Endothelial cell of umbilical vein (primary cell): ENCODE measurements around the gene ZNFX1. TPM values are rescaled to one million over a fixed set of nuclear protein-coding genes. Genes with fewer than 3 reads are reported as not detected.

ENCODE experiments used
- BruUV-seq: library from RNA; stranded (reverse); fragments of 400-500 nt; replicated peaks from 2 replicates; lab custom pipeline; 2021; lab: Mats Ljungman, UMichigan
- CTCF ChIA-PET: fragments of 300-600, 350-600 bp; sonication (Branson Sonifier 250); formaldehyde crosslinking; loops from one replicate; lab custom pipeline; 2021; ENCODE audit warnings: antibody characterized with exemption, inconsistent platforms; lab: Charles Lee
- POLR2A ChIA-PET: fragments of 300-600, 350-600 bp; sonication (Branson Sonifier 250); formaldehyde crosslinking; loops from one replicate; lab custom pipeline; 2021; ENCODE audit warnings: antibody characterized with exemption, inconsistent platforms; lab: Charles Lee
- DNase-seq: peaks from one replicate; pipeline ENCODE4 v3.0.0-alpha.2; 2011; ENCODE audit warnings: low read depth, low spot score
- FAIRE-seq: peaks from 2 replicates; lab custom pipeline; 2011; peaks lifted over from hg19 to GRCh38; lab: Jason Lieb, UNC
- H2AFZ ChIP-seq: 2 replicates; pipeline ENCODE4 v1.6.0; 2012; ENCODE audit warnings: low read depth, low read length, control low read depth, inconsistent platforms
- H3K27ac ChIP-seq: 2 replicates; pipeline ENCODE4 v1.5.1; 2011; ENCODE audit warnings: low read depth, mild to moderate bottlenecking, control low read depth, low read length, moderate library complexity; ENCODE audit not compliant: insufficient read depth
- H3K27me3 ChIP-seq, 2 experiments: 2 replicates each; pipeline versions ENCODE4 v1.6.0 to v1.6.1; 2011; ENCODE audit warnings: low read length in 2 of 2, mixed read lengths in 1 of 2; ENCODE audit not compliant: control insufficient read depth in 2 of 2, insufficient read depth in 2 of 2
- H3K36me3 ChIP-seq, 2 experiments: 2 replicates in 1 of 2; 3 replicates in 1 of 2; pipeline ENCODE4 v1.5.1; 2011; ENCODE audit warnings: low read length in 2 of 2, mild to moderate bottlenecking in 1 of 2, moderate library complexity in 1 of 2; ENCODE audit not compliant: control insufficient read depth in 2 of 2, insufficient read depth in 2 of 2; ENCODE audit errors: extremely low read depth in 1 of 2
- H3K4me1 ChIP-seq: 3 replicates; pipeline ENCODE4 v1.5.1; 2011; ENCODE audit warnings: mild to moderate bottlenecking, low read length; ENCODE audit not compliant: control insufficient read depth, insufficient read depth; ENCODE audit errors: extremely low read depth
- H3K4me2 ChIP-seq: 2 replicates; pipeline ENCODE4 v1.6.1; 2011; ENCODE audit warnings: low read length, control low read depth, mixed read lengths; ENCODE audit not compliant: insufficient read depth
- H3K4me3 ChIP-seq, 3 experiments: fragments of 200-600 bp in 1 of 3; sonication (generic), shearing (Covaris generic) in 1 of 3; replicated peaks in 1 of 3; 2 replicates each; pipeline ENCODE4 v1.5.1; 2011 to 2016; ENCODE audit warnings: control low read depth in 3 of 3, low read length in 3 of 3, mild to moderate bottlenecking in 2 of 3, inconsistent platforms in 1 of 3, low read depth in 1 of 3, moderate library complexity in 1 of 3; ENCODE audit not compliant: insufficient read depth in 1 of 3
- H3K79me2 ChIP-seq: 2 replicates; pipeline ENCODE4 v1.6.0; 2012; ENCODE audit warnings: low read length, inconsistent platforms; ENCODE audit not compliant: control insufficient read depth, insufficient read depth
- H3K9ac ChIP-seq: replicated peaks from 2 replicates; pipeline ENCODE3; 2011; ENCODE audit warnings: low read length, control low read depth; ENCODE audit not compliant: insufficient read depth; ENCODE audit errors: extremely low read depth
- H3K9me1 ChIP-seq: replicated peaks from 3 replicates; pipeline ENCODE4 v1.6.0; 2011; ENCODE audit warnings: mild to moderate bottlenecking, low read length; ENCODE audit not compliant: control insufficient read depth, insufficient read depth; ENCODE audit errors: extremely low read depth
- H3K9me3 ChIP-seq: replicated peaks from 2 replicates; pipeline ENCODE4 v1.5.1; 2012; ENCODE audit warnings: low read length, inconsistent platforms; ENCODE audit not compliant: control insufficient read depth, insufficient read depth
- H4K20me1 ChIP-seq: replicated peaks from 2 replicates; pipeline ENCODE3; 2011; ENCODE audit warnings: mild to moderate bottlenecking, low read length; ENCODE audit not compliant: control insufficient read depth, insufficient read depth; ENCODE audit errors: extremely low read depth
- CTCF ChIP-seq, 2 donors: IDR thresholded peaks; 1 replicate in 1 of 2; 2 replicates in 1 of 2; pipeline ENCODE4 v1.5.1; 2011; ENCODE audit warnings: low read length in 2 of 2, mild to moderate bottlenecking in 2 of 2, moderate library complexity in 2 of 2, control low read depth in 1 of 2, inconsistent platforms in 1 of 2, low read depth in 1 of 2; ENCODE audit not compliant: insufficient read depth in 1 of 2; ENCODE audit errors: extremely low read depth in 1 of 2
- EZH2 ChIP-seq: IDR thresholded peaks from 2 replicates; pipeline ENCODE4 v1.6.1; 2012; ENCODE audit warnings: borderline replicate concordance, low read depth, mild to moderate bottlenecking, moderate library complexity, low read length, inconsistent platforms; ENCODE audit not compliant: severe bottlenecking
- FOS ChIP-seq: IDR thresholded peaks from 2 replicates; pipeline ENCODE4 v1.6.1; 2011; ENCODE audit warnings: mild to moderate bottlenecking, low read length, moderate library complexity, borderline replicate concordance; ENCODE audit not compliant: insufficient read depth
- JUN ChIP-seq: IDR thresholded peaks from 2 replicates; pipeline ENCODE4 v1.6.1; 2011; ENCODE audit warnings: borderline replicate concordance, low read depth; ENCODE audit not compliant: insufficient read length, insufficient read depth
- MAX ChIP-seq: IDR thresholded peaks from 2 replicates; pipeline ENCODE4 v1.6.1; 2011; ENCODE audit not compliant: insufficient read depth, insufficient read length
- POLR2AphosphoS5 ChIP-seq: IDR thresholded peaks from 2 replicates; pipeline ENCODE4 v1.6.1; 2012; ENCODE audit warnings: low read depth, mild to moderate bottlenecking, control low read depth, low read length, moderate library complexity; ENCODE audit not compliant: insufficient read depth
- dilution Hi-C: fragments of 300-500 bp; cut with MboI; formaldehyde crosslinking; loops from one replicate; pipeline ENCODE4 v1.15.0; 2019; ENCODE audit warnings: low sequenced_read_pairs; ENCODE audit not compliant: extremely low pct_ligation_motif_present
- intact Hi-C: fragments of 100-400 bp; cut with micrococcal nuclease; formaldehyde crosslinking; loops from one replicate; pipeline ENCODE4 v1.10.0; 2022
- polyA plus RNA-seq, 4 experiments: library from polyadenylated mRNA; depleted of rRNA in 3 of 4; stranded (reverse) in 3 of 4; unstranded in 1 of 4; fragments of >200 nt; gene quantifications; 2 replicates each; pipeline versions ENCODE4 v1.2.1 to v1.2.3, GENCODE V29; 2011 to 2012; ENCODE audit warnings: missing spikeins in 1 of 4
- total RNA-seq: library from RNA; stranded (reverse); gene quantifications from 2 replicates; pipeline ENCODE4 v1.2.3, GENCODE V29; 2021

The ZNFX1 gene
- total and polyA plus RNA-seq, 2 donors (not counting 3 experiments of a cell fraction or from before 2014, with no cell fraction given) = 8.3 to 27.9 TPM

DNA sequence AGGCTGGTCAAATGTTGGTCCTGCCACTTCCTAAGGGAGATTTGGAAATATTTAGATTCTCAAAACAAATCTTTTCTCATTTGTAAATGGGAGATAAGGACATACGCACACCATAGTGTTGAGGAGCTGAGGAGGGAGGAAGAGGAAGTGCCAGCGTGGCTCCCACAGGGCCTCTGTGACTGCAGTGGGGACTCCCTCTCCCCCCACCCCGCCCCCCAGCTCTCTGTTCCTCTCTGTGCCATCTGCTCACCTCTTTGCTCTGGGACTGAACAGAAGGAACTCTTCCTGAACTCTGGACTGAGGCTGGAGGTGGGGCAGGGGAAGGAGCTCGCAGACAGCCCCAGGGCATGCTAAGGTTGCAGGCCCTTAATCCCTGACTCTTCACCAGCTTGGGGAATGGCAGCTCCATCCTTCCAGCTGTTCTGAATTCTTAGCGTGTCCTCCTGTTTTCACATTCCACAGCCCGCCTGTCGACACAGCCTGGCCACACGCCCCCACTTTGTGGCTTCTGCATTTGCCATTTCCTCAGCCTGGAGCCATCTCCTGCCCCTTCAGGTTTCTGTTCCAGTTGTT is 47.2 kb downstream of the ZNFX1 start:
- dilution Hi-C loops (no loop called here), intact Hi-C loops (no loop called here)
- no peak overlapping the region for H2AFZ ChIP-seq
- no peak overlapping the region for H3K27ac ChIP-seq
- BruUV-seq = no TSS peak
- H3K4me3 ChIP-seq = no peak overlapping the region
- H3K36me3 ChIP-seq = peaks cover 12 to 42% of the 10 kb centered on the region in 2 experiments
- ChIA-PET POLR2A (no interaction called here), CTCF (interaction anchor here (2.0 kb wide), 1 partner anchor 16 kb away, joined by 9 read pairs; no protein-coding TSS in a partner anchor)
- no peaks in the 10 kb centered on the region for H3K79me2 ChIP-seq
- H3K4me2 ChIP-seq = no peak overlapping the region
- H3K4me1 ChIP-seq = no peaks in the 10 kb centered on the region
- no peaks in the 10 kb centered on the region for H3K9me1 ChIP-seq
- no peak overlapping the region for H3K9ac ChIP-seq
- no peaks in the 10 kb centered on the region for H4K20me1 ChIP-seq
- TF ChIP-seq POLR2AphosphoS5 = no peak
- no peak for TF ChIP-seq JUN
- no peak for TF ChIP-seq MAX
- TF ChIP-seq FOS = no peak
- no peak for TF ChIP-seq CTCF (IDR thresholded peaks at IDR 0.05; ENCODE audit: extremely low read depth in 1 of 2, insufficient read depth in 1 of 2, low read depth in 1 of 2, low read length in 2 of 2)
- TF ChIP-seq EZH2 = no peak
- DNase-seq (no peak), FAIRE-seq (no peak)
- H3K27me3 ChIP-seq = no peaks in the 10 kb centered on the region
- no peaks in the 10 kb centered on the region for H3K9me3 ChIP-seq
